ENCODE measurements around the gene TMEM31.
"Not testable (repeated sequence)": the region's sequence is repeated elsewhere in the genome, so short reads cannot be mapped to it uniquely, and the experiment has no call there.

The TMEM31 gene

GRCh38 chrX:103727115-103727514 is 16.4 kb downstream of the TMEM31 start:
- no peak for DNase-seq

- DNase-seq: no peak
Observed at GRCh38 chrX:103729015-103729414, 18.3 kb downstream of the TMEM31 start.

- no peak for DNase-seq
Observed at GRCh38 chrX:103730147-103730795, 19.6 kb downstream of the TMEM31 start.

GRCh38 chrX:103730796-103731493 is 20.2 kb downstream of the TMEM31 start:
- DNase-seq: peak; percentile 48

GRCh38 chrX:103733017-103733416 is 22.3 kb downstream of the TMEM31 start:
- no peak for DNase-seq

GRCh38 chrX:103734125-103734760 is 23.5 kb downstream of the TMEM31 start:
- DNase-seq: no peak

- no peak for DNase-seq
Observed at GRCh38 chrX:103737696-103738095, 27.0 kb downstream of the TMEM31 start.

- DNase-seq: no peak
Observed at GRCh38 chrX:103739421-103739820, 28.7 kb downstream of the TMEM31 start.

GRCh38 chrX:103741879-103742278 is 31.2 kb downstream of the TMEM31 start:
- no peak for DNase-seq

- no peak for DNase-seq
Observed at GRCh38 chrX:103742339-103742738, 31.6 kb downstream of the TMEM31 start.

- no peak for DNase-seq
Observed at GRCh38 chrX:103747163-103747562, 36.5 kb downstream of the TMEM31 start.

GRCh38 chrX:103754401-103754800 is 43.7 kb downstream of the TMEM31 start:
- DNase-seq: no peak

- DNase-seq: no peak
Observed at GRCh38 chrX:103756736-103757135, 46.0 kb downstream of the TMEM31 start.

- DNase-seq: no peak
Observed at GRCh38 chrX:103758555-103758954, 47.8 kb downstream of the TMEM31 start.

- not testable (repeated sequence) for DNase-seq
Observed at GRCh38 chrX:103763541-103763940, 52.8 kb downstream of the TMEM31 start.
